ENCODE data around the gene HCN3. TPM values are rescaled to one million over a fixed set of nuclear protein-coding genes. Genes with fewer than 3 reads are reported as not detected.
A peak's percentile ranks its signal among the peaks of the same experiment; 100 is the strongest.

HCN3 gene
- total and polyA plus RNA-seq, 2 of the 13 experiments (the other 11 are each of a cell fraction or from before 2014, with no cell fraction given), result 2.4 to 10.2 TPM

DNA sequence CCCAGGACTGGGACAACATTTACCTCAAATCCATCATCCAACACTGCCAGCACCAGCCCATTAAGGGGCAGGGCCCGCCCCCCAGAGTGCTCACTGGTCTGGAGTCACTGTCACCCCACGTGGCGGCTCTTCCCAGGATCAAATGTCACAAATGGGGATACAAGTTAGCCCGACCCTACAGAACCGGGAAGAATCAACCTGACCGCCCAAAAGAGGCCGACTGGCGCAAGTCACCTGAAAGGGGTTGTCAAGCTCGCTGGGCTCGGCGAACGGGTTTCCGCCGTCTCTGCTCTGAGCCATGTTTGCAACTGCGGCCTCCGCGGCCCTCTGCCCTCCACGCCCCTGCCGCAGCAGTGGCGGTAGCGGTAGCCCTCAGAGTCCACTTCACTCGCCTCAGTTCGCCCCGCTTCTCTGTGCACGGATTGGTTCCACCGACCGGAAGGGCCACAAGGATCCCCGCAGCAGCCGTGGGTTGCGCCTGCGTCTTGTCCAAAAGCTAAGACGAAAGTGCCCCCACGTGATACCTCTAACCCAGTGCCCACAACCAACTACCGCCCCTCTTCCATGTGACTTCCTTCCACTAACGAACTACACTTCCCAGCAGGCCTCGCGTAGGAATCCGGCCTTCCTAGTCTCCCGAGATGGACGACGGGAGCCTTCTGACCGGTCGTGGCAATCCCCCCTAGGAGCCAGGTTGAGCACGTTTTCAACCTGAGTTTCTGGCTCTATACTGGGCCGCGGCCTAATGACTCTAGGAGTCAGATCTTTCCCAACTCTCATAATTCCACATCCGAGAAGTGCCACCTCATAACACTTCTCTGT, 15.2 kb upstream of the HCN3 start, which contains the start of gene SCAMP3 (continued):
- TF ChIP-seq, protein P1, sequence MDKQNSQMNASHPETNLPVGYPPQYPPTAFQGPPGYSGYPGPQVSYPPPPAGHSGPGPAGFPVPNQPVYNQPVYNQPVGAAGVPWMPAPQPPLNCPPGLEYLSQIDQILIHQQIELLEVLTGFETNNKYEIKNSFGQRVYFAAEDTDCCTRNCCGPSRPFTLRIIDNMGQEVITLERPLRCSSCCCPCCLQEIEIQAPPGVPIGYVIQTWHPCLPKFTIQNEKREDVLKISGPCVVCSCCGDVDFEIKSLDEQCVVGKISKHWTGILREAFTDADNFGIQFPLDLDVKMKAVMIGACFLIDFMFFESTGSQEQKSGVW (CRISPR knock-in tag; IDR thresholded peaks at IDR 0.05; ENCODE audit: borderline replicate concordance), result no peak
- TF ChIP-seq CCAR2 (optimal IDR thresholded peaks at IDR 0.05; ENCODE audit: low read depth, low read length) (no peak), SYNCRIP (IDR thresholded peaks at IDR 0.05; ENCODE audit: insufficient read depth, low read depth, low read length) (no peak), ZBTB4 (CRISPR knock-in tag; IDR thresholded peaks at IDR 0.05; ENCODE audit: borderline replicate concordance) (no peak), ZNF124 (CRISPR knock-in tag; IDR thresholded peaks at IDR 0.05) (peak; percentile 84; the same call in 1 of the 2 replicates), SATB2 (CRISPR knock-in tag; IDR thresholded peaks at IDR 0.05) (0 out of 2 replicates have a peak, but pooled peaks have one; percentile 10), KLF16 (CRISPR knock-in tag; IDR thresholded peaks at IDR 0.05) (peak in 1 of 2 experiments; percentile 34; a peak in 1 of 4 replicates), ZFP62 (CRISPR knock-in tag; IDR thresholded peaks at IDR 0.05) (no peak), ZNF549 (CRISPR knock-in tag; IDR thresholded peaks at IDR 0.05) (no peak), ZNF282 (IDR thresholded peaks at IDR 0.05; ENCODE audit: partially characterized antibody) (no peak), ZNF510 (CRISPR knock-in tag; IDR thresholded peaks at IDR 0.05; ENCODE audit: low read depth) (peak; percentile 69; the same call in 1 of the 2 replicates), SOX13 (IDR thresholded peaks at IDR 0.05) (no peak), SOX13 (CRISPR knock-in tag; conservative IDR thresholded peaks at IDR 0.05 in 1 of 2, IDR thresholded peaks at IDR 0.05 in 1 of 2) (no peak), NONO (IDR thresholded peaks at IDR 0.05) (no peak), NONO (CRISPR knock-in tag; conservative IDR thresholded peaks at IDR 0.05) (peak; percentile 97), ZNF83 (CRISPR knock-in tag; IDR thresholded peaks at IDR 0.05; ENCODE audit: borderline replicate concordance) (no peak), ZNF547 (CRISPR knock-in tag; IDR thresholded peaks at IDR 0.05) (peak; percentile 20; the same call in 1 of the 2 replicates), TBL1XR1 (IDR thresholded peaks at IDR 0.05; ENCODE audit: borderline replicate concordance, low read length, partially characterized antibody) (no peak), KLF15 (CRISPR knock-in tag; IDR thresholded peaks at IDR 0.05; ENCODE audit: borderline replicate concordance) (peak; percentile 78; the same call in 1 of the 2 replicates)
- TF ChIP-seq, protein P2, sequence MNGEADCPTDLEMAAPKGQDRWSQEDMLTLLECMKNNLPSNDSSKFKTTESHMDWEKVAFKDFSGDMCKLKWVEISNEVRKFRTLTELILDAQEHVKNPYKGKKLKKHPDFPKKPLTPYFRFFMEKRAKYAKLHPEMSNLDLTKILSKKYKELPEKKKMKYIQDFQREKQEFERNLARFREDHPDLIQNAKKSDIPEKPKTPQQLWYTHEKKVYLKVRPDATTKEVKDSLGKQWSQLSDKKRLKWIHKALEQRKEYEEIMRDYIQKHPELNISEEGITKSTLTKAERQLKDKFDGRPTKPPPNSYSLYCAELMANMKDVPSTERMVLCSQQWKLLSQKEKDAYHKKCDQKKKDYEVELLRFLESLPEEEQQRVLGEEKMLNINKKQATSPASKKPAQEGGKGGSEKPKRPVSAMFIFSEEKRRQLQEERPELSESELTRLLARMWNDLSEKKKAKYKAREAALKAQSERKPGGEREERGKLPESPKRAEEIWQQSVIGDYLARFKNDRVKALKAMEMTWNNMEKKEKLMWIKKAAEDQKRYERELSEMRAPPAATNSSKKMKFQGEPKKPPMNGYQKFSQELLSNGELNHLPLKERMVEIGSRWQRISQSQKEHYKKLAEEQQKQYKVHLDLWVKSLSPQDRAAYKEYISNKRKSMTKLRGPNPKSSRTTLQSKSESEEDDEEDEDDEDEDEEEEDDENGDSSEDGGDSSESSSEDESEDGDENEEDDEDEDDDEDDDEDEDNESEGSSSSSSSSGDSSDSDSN (CRISPR knock-in tag; IDR thresholded peaks at IDR 0.05), result peak; percentile 79
- TF ChIP-seq, protein P3, sequence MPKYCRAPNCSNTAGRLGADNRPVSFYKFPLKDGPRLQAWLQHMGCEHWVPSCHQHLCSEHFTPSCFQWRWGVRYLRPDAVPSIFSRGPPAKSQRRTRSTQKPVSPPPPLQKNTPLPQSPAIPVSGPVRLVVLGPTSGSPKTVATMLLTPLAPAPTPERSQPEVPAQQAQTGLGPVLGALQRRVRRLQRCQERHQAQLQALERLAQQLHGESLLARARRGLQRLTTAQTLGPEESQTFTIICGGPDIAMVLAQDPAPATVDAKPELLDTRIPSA (CRISPR knock-in tag; IDR thresholded peaks at IDR 0.05; ENCODE audit: borderline replicate concordance), result no peak; the same call in 1 of the 2 replicates
